NK-92 (cell line): ENCODE results near the gene MYT1.
"Not testable (repeated sequence)": the region's sequence is repeated elsewhere in the genome, so short reads cannot be mapped to it uniquely, and the experiment has no call there.

Source experiments
- DNase-seq: peaks from one replicate; lab custom pipeline; 2025; ENCODE audit not compliant: unreplicated experiment; lab: John Stamatoyannopoulos, UW

The MYT1 gene

DNA sequence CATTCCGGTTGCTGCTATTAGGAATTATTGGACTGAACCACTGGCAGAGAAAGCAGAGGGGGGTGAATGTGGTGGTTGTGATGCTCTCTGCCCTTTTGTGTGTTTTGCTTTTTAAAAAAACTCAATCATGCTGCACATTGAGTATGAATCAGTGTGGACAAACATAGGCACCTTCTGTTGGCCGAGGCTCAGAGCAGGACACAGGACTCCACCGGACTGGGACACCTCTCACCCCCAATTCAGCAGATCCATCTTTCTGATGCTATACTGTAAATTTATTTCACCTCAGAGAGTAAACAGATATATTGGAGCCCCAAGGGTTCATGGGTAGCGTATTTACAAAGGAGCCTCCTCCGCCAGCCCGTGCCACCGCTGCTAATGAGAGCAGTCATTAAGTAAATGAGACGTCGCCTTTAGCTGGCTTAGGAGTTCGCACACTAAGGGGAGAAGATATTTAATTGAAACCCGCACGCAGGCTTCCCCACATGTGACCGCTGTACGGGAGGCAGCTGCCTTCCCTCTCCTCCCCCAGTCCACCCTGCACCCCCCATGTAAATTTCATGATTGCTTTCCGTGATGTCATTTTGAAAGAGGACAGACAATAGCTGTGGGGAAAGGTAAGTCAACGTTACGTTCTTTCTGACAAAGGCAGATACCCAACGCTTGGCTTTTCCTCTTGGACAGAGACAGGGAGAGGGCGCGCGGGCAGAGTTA lies at the start of gene MYT1:
MYT1 (plus strand) TSS at position 330 of the 714 bp plus-strand sequence. CDS start 34,410 bp downstream, outside the sequence.
- DNase-seq: no peak

DNA sequence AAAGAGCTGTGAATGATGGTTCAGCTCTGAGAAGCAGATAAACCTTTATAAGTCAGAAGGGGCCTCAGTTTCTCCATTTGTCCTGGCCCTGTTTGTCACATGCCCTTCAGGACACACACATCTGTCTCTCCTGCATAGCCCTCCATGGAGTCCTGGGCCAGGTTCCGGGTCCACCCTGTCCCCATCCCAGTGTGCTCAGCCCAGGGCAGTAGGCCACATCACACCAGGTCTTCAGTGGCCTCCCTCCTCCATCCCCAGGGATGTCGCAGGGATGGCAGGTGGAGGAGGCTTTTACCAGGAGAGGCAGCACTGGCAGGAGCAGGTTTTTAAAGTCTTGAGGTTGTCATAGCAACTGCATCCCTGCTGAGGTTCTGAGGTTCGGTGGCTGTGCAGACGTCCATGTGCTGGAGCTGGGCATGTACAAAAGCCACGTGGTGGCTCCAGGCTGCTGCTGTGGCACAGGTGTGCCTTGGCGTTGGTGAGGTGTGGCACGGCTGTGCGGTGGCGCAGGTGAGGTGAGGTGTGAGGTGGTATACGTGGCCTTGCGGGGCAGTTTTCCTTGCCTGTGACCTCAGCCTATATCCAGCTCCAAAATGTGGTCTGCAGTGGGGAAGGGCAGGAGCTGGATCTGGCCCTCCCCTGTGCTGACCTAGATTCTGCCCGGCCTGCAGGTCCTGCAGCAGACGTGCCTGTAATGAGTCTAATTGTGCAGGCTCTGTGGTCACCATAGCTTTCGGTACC lies 48.9 kb upstream of the MYT1 start:
- no peak for DNase-seq

DNA sequence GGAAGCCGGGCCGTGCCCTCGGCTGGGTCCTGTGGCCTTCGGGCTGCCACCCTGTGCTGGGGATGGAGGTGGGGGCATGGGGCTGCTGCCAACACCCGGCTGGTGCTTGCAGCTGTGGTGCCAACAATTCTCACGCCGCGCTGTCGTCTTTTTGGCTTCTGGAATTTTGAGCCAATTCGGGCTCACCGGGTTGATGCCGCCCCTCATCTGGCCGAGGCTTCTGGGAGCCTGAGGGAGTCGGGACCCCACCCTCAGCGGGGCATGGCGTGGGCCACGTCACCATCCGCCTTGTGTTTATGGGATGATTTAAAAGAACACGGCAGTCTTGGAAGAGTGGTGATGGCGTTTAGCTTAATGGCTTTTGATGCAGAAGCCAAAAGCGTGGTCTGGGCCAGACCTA lies 48.2 kb upstream of the MYT1 start:
- no peak for DNase-seq

DNA sequence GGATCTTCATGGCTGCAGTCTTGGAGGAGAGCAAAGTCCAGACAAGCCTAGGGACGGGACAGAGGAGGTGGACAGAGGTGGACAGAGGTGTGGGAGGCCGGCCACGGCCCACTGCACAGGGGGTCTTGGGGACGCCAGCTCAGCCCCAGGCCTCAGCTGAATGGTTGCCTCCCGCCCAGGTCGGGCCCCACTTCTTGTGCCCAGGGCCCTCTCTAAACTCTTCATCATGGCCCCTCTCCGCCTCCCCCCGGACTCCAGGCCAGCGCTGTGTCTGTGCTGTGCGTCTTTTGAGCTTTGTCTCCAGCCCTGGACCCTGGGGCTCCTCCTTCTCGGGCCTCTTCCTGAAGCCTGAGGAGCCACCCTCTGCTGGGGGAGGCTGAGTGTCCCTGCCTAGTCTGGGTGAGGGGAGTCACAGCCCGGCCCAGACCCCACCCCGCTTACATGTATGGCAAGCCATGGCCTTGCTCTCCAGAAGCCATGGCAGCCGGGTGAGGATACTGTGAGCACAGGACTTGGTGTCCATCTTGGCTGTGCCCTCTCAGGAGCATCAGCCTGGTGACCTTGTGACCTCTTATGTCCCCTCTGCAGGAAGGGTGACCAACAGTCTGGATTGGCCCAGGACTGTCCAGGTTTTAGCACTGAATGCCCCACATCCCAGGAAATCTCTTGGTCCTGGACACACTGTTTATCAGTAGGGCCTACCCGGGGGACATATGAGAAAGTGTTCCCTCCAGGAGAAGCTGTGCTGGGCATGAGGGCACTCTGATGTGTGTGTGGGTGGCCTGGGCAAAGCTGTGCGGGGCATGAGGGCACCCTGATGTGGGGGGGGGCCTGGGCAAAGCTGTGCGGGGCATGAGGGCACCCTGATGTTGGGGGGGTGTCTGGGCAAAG lies 47.5 kb upstream of the MYT1 start:
- no peak for DNase-seq

DNA sequence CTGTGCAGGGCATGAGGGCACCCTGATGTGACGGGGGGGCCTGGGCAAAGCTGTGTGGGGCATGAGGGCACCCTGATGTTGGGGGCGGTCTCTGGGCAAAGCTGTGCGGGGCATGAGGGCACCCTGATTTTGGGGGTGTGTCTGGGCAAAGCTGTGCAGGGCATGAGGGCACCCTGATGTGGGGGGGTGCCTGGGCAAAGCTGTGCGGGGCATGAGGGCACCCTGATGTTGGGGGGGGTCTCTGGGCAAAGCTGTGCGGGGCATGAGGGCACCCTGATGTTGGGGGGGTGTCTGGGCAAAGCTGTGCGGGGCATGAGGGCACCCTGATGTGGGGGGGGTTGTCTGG lies 46.8 kb upstream of the MYT1 start:
- not testable (repeated sequence) for DNase-seq

DNA sequence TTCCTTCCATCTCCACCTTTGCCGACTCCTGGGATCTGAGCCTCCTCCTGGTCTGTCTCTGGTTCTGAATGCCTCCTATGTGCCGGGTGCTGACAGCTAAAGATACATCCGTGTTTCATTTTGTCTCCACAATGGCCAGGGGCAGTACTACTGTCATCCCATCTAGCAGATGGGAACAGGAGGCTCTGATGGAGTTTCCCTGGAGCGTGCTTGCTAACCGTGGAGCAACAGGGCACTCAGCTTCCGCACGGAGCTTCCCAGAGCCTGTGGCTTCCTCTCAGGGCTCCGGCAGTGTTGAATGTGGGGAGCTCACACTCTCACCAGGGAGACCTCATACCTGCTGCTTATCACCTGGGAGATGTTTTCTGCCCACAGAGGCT lies 45.0 kb upstream of the MYT1 start:
- DNase-seq: no peak

DNA sequence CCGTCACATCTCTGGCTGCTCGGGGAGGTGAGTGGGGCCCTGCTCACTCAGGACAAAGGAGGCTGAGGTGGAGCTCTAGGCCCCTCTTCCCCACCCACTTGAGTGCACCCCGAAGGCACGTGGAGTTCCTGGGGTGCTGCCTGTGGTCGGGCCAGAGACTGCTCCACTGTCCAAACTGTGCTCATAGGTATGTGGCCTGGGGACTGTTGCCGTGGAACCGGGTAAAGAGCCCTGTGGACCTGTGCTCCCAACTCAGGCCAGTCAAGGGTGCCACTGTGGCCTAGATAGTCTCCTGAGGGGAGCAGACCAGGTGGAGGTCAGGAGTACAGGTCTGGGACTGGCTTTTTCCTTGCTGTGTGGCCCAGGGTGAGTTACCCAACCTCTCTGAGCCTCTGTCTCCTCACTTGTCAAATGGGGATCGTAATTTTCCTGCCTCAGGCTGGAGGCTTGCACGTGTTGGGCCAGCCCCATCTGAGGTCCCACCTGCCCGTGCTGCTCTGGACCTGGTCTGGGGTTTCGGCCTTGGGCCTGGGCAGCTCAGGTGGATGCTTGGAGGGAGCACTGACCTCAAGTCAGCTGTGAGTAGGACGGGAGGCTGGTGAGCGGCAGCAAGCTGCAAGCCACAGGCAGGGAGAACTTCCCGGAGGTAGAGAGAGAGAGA lies 44.4 kb upstream of the MYT1 start:
- DNase-seq: no peak

DNA sequence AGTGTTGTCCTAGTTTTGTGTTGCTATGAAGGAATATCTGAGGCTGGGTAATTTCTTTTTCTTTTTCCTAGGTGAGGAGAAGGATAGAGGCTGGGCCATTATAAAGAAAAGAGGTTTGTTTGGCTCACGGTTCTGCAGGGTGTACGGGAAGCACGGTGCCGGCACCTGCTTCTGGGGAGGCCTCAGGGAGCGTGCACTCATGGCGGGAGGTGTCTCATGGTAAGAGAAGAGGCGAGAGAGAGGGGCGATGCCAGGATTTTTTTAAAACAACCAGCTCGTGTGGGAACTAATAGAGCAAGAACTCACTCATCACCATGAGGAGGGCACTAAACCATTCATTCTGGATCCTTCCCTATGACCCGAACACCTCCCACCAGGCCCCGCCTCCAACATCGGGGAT lies 42.7 kb upstream of the MYT1 start:
- no peak for DNase-seq

DNA sequence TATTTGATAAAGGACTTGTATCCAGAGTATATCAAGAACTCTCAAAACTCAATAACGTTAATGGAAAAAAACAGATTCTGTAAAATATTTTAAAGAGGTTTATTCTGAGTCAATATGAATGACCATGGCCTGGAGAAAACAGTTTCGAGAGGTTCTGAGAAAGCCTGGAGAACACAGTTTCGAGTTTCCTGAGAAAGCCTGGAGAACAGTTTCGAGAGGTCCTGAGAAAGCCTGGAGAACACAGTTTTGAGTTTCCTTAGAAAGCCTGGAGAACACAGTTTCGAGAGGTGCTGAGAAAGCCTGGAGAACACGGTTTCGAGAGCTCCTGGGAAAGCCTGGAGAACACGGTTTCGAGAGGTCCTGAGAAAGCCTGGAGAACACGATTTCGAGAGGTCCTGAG lies 41.3 kb upstream of the MYT1 start:
- DNase-seq: not testable (repeated sequence)

DNA sequence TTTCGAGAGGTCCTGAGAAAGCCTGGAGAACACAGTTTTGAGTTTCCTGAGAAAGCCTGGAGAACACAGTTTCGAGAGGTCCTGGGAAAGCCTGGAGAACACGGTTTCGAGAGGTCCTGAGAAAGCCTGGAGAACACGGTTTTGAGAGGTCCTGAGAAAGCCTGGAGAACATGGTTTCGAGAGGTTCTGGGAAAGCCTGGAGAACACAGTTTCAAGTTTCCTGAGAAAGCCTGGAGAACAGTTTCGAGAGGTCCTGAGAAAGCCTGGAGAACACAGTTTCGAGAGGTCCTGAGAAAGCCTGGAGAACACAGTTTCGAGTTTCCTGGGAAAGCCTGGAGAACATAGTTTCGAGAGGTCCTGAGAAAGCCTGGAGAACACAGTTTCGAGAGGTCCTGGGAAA lies 40.7 kb upstream of the MYT1 start:
- not testable (repeated sequence) for DNase-seq

DNA sequence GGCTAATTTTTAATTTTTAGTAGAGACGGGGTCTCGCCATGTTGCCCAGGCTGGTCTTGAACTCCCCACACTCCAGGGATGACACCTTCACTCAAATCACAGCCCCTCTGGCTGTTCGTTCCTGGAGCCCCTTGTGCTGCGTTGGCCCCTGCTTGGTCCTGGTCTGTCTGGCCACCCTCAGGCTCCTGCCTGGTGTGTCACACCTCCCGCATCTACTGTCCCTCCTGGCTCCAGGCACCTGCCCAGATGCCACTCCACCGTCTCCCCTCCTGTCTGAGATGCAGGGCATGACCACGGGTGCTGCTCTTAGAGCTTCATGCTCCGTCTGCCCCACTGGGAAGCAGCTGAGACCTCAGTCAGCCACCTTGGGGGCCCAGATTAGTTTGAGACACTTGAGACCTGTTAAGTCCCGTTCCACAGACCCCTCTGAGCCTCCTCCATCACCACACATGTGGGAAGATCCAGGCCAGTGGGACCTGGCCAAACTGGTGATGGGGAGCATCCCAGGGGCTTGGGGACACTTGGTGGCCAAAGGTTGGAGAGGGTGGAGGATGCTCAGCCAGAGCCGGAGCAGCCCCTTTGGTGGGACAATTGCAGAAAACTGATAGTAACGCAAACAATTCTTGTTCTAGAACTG lies 35.0 kb upstream of the MYT1 start:
- DNase-seq: no peak

DNA sequence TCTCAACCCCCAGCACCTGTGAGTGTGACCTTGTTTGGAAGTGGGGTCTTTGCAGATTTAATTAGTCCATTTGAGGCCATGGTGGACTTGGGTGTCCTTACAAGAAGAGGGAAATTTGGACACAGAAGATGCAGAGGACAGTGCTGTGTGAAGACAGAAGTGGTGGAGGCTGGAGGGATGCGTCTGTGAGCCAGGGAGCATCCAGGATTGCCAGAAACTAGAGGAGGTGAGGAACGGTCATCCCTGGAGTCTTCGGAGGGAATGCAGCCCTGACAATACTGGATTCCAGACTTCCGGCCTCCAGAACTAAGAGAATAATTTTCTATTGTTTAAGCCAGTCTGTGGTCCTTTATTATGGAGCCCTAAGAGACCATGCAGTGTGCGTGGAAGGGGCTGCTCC lies 34.0 kb upstream of the MYT1 start:
- no peak for DNase-seq

DNA sequence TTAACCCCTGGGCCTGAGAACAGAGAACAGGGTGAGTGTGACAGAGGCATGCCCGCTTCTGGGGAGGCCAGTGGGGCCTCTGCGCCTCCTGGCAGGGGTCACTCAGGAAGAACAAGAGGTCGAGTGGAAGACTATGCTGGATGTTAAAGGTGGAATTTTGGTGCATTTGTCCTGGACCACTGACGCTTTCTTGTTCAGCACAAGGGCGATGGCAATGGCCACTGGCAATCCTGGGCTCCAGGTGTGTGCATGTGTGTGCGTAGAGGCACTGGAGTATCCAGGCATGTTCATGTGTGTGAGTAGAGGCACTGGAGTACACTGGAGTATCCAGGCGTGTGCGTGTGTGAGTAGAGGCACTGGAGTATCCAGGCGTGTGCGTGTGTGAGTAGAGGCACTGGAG lies 33.4 kb upstream of the MYT1 start:
- DNase-seq: no peak

DNA sequence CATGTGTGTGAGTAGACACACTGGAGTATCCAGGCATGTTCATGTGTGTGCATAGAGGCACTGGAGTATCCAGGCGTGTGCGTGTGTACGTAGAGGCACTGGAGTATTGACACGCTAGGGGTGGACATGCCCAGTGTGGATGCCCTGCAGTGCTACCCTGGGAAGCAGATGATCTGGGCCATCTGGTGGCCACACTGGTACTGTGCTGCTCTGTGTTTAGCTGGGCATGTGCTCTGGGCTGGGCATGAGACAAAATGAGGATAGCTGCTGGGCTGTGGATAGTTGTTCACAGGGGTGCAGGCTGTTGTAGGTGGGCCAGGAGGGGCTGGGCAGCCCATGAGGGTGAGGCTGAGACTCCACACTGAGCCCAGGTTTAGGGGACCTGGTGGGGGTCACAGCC lies 32.8 kb upstream of the MYT1 start:
- DNase-seq: no peak

DNA sequence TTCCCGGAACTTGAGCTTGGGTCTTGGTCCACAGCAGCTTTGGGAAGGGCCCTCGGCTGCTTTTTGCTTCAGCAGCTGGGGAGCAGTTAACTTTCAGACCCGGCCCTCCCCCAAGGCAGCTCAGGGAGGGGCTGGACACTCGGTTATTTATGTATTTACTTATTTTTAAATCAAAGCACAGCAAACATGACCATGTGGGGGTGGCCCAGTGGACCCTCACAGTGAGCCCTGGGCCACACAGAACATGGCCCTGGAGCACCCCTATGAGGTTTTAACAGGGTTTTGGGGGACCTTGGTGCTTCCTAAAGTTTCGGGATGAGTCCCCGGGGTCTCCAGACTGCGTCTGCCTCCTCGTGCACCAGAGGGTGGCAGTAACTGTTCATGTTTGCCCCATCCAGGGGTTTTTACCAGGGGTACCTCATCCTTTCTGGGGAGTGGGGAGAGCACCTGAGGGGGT lies 30.3 kb upstream of the MYT1 start:
- no peak for DNase-seq

DNA sequence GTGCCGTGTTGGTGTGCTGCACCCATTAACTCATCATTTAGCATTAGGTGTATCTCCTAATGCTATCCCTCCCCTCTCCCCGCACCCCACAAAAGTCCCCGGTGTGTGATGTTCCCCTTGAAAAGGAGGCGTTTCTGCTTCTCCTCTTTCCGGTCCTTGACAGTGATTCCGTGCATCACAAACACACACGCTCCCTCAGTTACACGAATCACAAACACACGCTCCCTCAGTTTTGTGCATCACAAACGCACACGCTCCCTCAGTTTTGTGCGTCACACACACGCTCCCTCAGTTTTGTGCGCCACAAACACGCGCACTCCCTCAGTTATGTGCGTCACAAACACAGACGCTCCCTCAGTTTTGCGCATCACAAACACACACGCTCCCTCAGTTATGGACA lies 29.5 kb upstream of the MYT1 start:
- DNase-seq: not testable (repeated sequence)

DNA sequence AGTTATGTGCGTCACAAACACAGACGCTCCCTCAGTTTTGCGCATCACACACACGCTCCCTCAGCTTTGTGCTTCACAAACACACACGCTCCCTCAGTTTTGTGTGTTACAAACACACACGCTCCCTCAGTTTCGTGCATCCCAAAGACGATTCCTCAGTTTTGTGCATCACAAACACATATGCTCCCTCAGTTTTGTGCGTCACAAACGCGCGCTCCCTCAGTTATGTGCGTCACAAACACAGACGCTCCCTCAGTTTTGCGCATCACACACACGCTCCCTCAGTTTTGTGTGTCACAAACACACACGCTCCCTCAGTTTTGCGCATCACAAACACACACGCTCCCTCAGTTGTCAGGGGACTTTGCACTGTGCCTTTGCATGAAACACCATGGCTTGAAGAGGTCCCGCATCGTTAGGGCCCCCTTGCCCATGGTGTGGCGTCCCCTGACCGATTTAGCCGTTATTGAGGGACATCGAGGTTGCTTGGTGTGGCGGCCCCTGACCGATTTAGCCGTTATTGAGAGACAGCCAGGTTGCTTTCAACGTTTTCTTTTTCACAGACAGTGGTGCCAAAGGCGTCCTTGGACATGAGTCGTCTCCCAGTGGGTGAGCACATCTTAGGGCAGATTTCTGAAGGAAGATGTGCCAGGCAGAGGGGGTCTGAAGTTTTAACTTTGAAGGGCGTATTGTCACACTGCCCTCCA lies 28.1 kb upstream of the MYT1 start:
- no peak for DNase-seq

DNA sequence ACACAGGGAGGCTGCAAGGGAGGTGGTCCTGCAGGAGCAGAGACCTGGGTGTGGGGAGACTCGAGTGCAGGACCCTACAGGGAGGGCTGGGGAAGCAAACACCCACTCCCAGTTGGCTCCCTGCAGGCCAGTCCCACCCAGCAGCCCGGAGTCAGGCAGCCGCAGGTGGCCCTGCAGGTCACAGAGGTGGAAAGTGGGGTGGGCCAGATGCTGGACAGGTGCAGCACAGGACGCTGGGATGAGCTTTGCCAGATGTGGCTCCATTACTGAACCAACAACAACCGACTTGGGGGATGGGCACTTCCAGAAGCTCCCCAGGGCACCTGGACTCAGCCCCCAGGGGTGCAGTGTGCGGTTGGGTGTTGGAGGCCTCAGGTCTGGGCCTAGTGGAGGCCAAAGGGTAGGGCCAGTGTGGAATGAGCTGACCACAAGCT lies 26.6 kb upstream of the MYT1 start:
- no peak for DNase-seq

DNA sequence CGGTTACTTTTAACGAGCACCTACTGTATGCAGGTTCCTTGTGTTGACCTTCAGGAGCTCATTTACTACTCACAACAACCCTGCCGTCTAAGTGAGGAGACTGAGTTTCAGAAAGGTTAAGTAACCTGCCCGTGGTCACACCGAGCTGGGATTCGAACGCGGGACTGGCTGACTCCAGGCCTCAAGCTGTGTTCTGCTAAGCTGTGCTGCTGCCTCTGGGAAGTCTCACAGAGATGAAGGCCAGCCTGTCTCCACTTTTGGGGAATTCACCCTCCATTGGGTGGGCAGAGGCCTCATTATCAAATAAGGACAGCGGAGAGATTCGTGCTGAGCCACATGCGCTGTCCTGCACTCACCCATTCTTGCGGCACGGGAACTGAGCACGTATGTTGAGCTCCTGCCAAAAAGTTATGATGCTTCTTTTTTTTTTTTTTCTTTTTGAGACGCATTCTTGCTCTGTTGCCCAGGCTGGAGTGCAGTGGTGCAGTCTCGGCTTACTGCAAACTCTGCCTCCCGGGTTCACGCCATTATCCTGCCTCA lies 25.9 kb upstream of the MYT1 start:
- no peak for DNase-seq
